A549 (cell line): ENCODE measurements around the gene OTOG. TPM values are rescaled to one million over a fixed set of nuclear protein-coding genes. Genes with fewer than 3 reads are reported as not detected.

Experiments used
- ATAC-seq, 2 experiments: fragments of 200-7000 bp in 1 of 2; fragments of >200 bp in 1 of 2; cut with Nextera tagmentation in 1 of 2; cut with Tn5 transposase in 1 of 2; 3 replicates each; pipeline versions ENCODE4 v1.8.0 to v1.9.1; 2018 to 2020; ENCODE audit warnings: mild to moderate bottlenecking in 1 of 2, moderate library complexity in 1 of 2
- CTCF ChIA-PET: fragments of 300-600 bp; sonication (Branson Sonifier 250); formaldehyde crosslinking; extraction: SDS; loops from one replicate; lab custom pipeline; 2021; ENCODE audit warnings: antibody characterized with exemption, inconsistent platforms; lab: Yijun Ruan, JAX
- POLR2A ChIA-PET: fragments of 350-600 bp; formaldehyde crosslinking; extraction: SDS; loops from one replicate; lab custom pipeline; 2021; ENCODE audit warnings: antibody characterized with exemption, inconsistent platforms; lab: Yijun Ruan, JAX
- DNase-seq, 2 experiments: peaks; one replicate each; pipeline versions ENCODE4 v3.0.0 to v3.0.0-alpha.2; 2011 to 2016; ENCODE audit warnings: low read depth in 1 of 2, low spot score in 1 of 2
- FAIRE-seq: peaks from 2 replicates; lab custom pipeline; 2011; peaks lifted over from hg19 to GRCh38; lab: Jason Lieb, UNC
- H3K27ac ChIP-seq, 2 experiments: fragments of >200 bp; sonication (Bioruptor Twin); formaldehyde crosslinking; 3 replicates each; pipeline ENCODE4 v1.5.1; 2016 to 2017
- H3K4me1 ChIP-seq: fragments of >200 bp; sonication (Bioruptor Twin); formaldehyde crosslinking; 3 replicates; pipeline ENCODE4 v1.6.1; 2016
- H3K4me2 ChIP-seq: fragments of >200 bp; sonication (Bioruptor Twin); formaldehyde crosslinking; 3 replicates; pipeline ENCODE4 v1.6.1; 2016
- H3K4me3 ChIP-seq: fragments of >200 bp; sonication (Bioruptor Twin); formaldehyde crosslinking; 3 replicates; pipeline ENCODE4 v1.5.1; 2016
- H3K9me3 ChIP-seq: fragments of >200 bp; sonication (Bioruptor Twin); formaldehyde crosslinking; 3 replicates; pipeline ENCODE4 v1.6.1; 2016
- ATOH8 ChIP-seq: fragments of 250-450 bp; sonication (Bioruptor Pico); IDR thresholded peaks from 2 replicates; pipeline ENCODE4 v1.5.0; 2020; ENCODE audit warnings: low read depth, mild to moderate bottlenecking, moderate library complexity
- BCL3 ChIP-seq: fragments of >200 bp; sonication (Bioruptor Twin); formaldehyde crosslinking; IDR thresholded peaks from 3 replicates; pipeline ENCODE4 v1.6.1; 2016
- CBX8 ChIP-seq: fragments of 200-600 bp; sonication (generic); IDR thresholded peaks from 2 replicates; pipeline ENCODE4 v1.6.1; 2016
- CHD2 ChIP-seq: fragments of 150-350 bp; IDR thresholded peaks from 2 replicates; pipeline ENCODE4 v1.6.1; 2014; ENCODE audit warnings: low read length; ENCODE audit not compliant: partially characterized antibody
- E2F6 ChIP-seq: IDR thresholded peaks from 2 replicates; pipeline ENCODE4 v1.6.1; 2012; ENCODE audit warnings: low read depth, borderline replicate concordance
- EHF ChIP-seq: fragments of 250-450 bp; sonication (Bioruptor Pico); IDR thresholded peaks from 2 replicates; pipeline ENCODE4 v1.5.0; 2020; ENCODE audit warnings: mild to moderate bottlenecking
- EHMT2 ChIP-seq: fragments of 200-600 bp; sonication (generic); IDR thresholded peaks from 2 replicates; pipeline ENCODE4 v1.6.1; 2016; ENCODE audit warnings: antibody characterized with exemption, low read depth, mild to moderate bottlenecking, moderate library complexity
- EP300 ChIP-seq, 2 experiments: fragments of >200 bp; sonication (Bioruptor Twin); formaldehyde crosslinking; IDR thresholded peaks; 2 replicates in 1 of 2; 3 replicates in 1 of 2; pipeline ENCODE4 v1.6.1; 2016 to 2017
- ESRRA ChIP-seq: fragments of 150-350 bp; IDR thresholded peaks from 2 replicates; pipeline ENCODE4 v1.6.1; 2014; ENCODE audit warnings: mild to moderate bottlenecking, low read length, borderline replicate concordance
- FOXS1 ChIP-seq: fragments of 250-450 bp; sonication (Bioruptor Pico); IDR thresholded peaks from 2 replicates; pipeline ENCODE4 v1.5.0; 2020; ENCODE audit warnings: mild to moderate bottlenecking, moderate library complexity
- HDAC2 ChIP-seq: fragments of 200-600 bp; sonication (generic); IDR thresholded peaks from 2 replicates; pipeline ENCODE4 v1.6.1; 2016
- HEYL ChIP-seq: fragments of 250-450 bp; sonication (Bioruptor Pico); IDR thresholded peaks from 2 replicates; pipeline ENCODE4 v1.8.0; 2021; ENCODE audit warnings: mild to moderate bottlenecking, moderate library complexity
- HOXA7 ChIP-seq: fragments of 250-450 bp; sonication (Bioruptor Pico); IDR thresholded peaks from 2 replicates; pipeline ENCODE4 v1.5.0; 2020; ENCODE audit warnings: mild to moderate bottlenecking, moderate library complexity
- HOXB13 ChIP-seq: fragments of 250-450 bp; sonication (Bioruptor Pico); IDR thresholded peaks from 2 replicates; pipeline ENCODE4 v1.5.0; 2020; ENCODE audit warnings: low read depth, mild to moderate bottlenecking, moderate library complexity
- HOXB5 ChIP-seq: fragments of 250-450 bp; sonication (Bioruptor Pico); IDR thresholded peaks from 2 replicates; pipeline ENCODE4 v1.5.0; 2020; ENCODE audit warnings: mild to moderate bottlenecking, moderate library complexity
- JUNB ChIP-seq: fragments of >200 bp; sonication (Bioruptor Twin); formaldehyde crosslinking; IDR thresholded peaks from 2 replicates; pipeline ENCODE4 v1.6.1; 2016
- KDM1A ChIP-seq: fragments of 200-600 bp; sonication (generic); IDR thresholded peaks from 2 replicates; pipeline ENCODE4 v1.6.1; 2016; ENCODE audit warnings: low read depth, mild to moderate bottlenecking
- MAFK ChIP-seq: fragments of 450-650 bp; IDR thresholded peaks from 2 replicates; pipeline ENCODE4 v1.6.1; 2014; ENCODE audit not compliant: partially characterized antibody
- NFE2L2 ChIP-seq: fragments of 150-350 bp; conservative IDR thresholded peaks from 2 replicates; pipeline ENCODE4 v1.6.1; 2014; ENCODE audit warnings: low read length
- PHF8 ChIP-seq: fragments of 200-600 bp; sonication (generic); IDR thresholded peaks from 2 replicates; pipeline ENCODE4 v1.6.1; 2016; ENCODE audit warnings: low read depth, mild to moderate bottlenecking, antibody characterized with exemption, moderate library complexity, borderline replicate concordance
- POLR2A ChIP-seq: IDR thresholded peaks from 2 replicates; pipeline ENCODE4 v1.6.1; 2012; ENCODE audit warnings: mild to moderate bottlenecking, low read length
- POLR2AphosphoS2 ChIP-seq: conservative IDR thresholded peaks from 2 replicates; pipeline ENCODE4 v1.6.1; 2012; ENCODE audit warnings: low read length, improper control_type of control experiment, inconsistent platforms
- RAD21 ChIP-seq, 2 experiments: fragments of >200 bp in 1 of 2; sonication (Bioruptor Twin) in 1 of 2; formaldehyde crosslinking in 1 of 2; IDR thresholded peaks in 1 of 2; conservative IDR thresholded peaks in 1 of 2; 2 replicates in 1 of 2; 3 replicates in 1 of 2; pipeline ENCODE4 v1.6.1; 2012 to 2018; ENCODE audit warnings: inconsistent platforms in 1 of 2
- RCOR1 ChIP-seq: fragments of 150-350 bp; IDR thresholded peaks from 2 replicates; pipeline ENCODE4 v1.6.1; 2014; ENCODE audit warnings: antibody characterized with exemption, low read length, low read depth
- RFX5 ChIP-seq: fragments of 450-650 bp; IDR thresholded peaks from 2 replicates; pipeline ENCODE4 v1.7.1; 2014; ENCODE audit warnings: antibody characterized with exemption, mild to moderate bottlenecking, moderate library complexity
- SREBF2 ChIP-seq: fragments of 450-650 bp; IDR thresholded peaks from 2 replicates; pipeline ENCODE4 v1.6.1; 2014; ENCODE audit warnings: mild to moderate bottlenecking, moderate library complexity
- TP53 ChIP-seq: fragments of 250-450 bp; sonication (Bioruptor Pico); IDR thresholded peaks from 2 replicates; pipeline ENCODE4 v1.5.0; 2021; ENCODE audit warnings: mild to moderate bottlenecking, moderate library complexity
- WGBS: methylation state at CpG from one replicate; pipeline ENCODE4 v1.1.6; 2017; ENCODE audit errors: missing lambda C conversion rate; 5-methylcytosine and 5-hydroxymethylcytosine counted together
- polyA plus RNA-seq, 4 experiments: library from polyadenylated mRNA; depleted of rRNA in 3 of 4; stranded (reverse); fragments of >200 nt; fragmentation: RNase III in 1 of 4; extraction: RNeasy Plus Mini Kit Qiagen cat#74134 plus additional on column Dnase treatment in 1 of 4; gene quantifications; 2 replicates in 3 of 4; 3 replicates in 1 of 4; pipeline ENCODE4 v1.2.3, GENCODE V29; 2011 to 2017

The OTOG gene
- polyA plus RNA-seq, 2 of the 4 experiments (the other 2 are of a cell fraction) = not detected

GRCh38 chr11:17640493-17641164 is 93.6 kb downstream of the OTOG start:
- H3K4me1 ChIP-seq = no peaks in the 10 kb centered on the region
- ChIA-PET POLR2A (no interaction called here), CTCF (no interaction called here)
- H3K9me3 ChIP-seq = no peaks in the 10 kb centered on the region
- no peak for FAIRE-seq
- H3K4me3 ChIP-seq = no peak overlapping the region
- no peak overlapping the region for H3K4me2 ChIP-seq
- 25% methylated on average over 17 of the region's 19 CpGs for WGBS
- TF ChIP-seq FOXS1 (CRISPR knock-in tag) (no peak), HOXB5 (no peak), EP300 (IDR thresholded peaks at IDR 0.05) (no peak), ATOH8 (CRISPR knock-in tag) (no peak), CBX8 (no peak), TP53 (CRISPR knock-in tag) (no peak), POLR2A (no peak), EHF (CRISPR knock-in tag) (no peak), JUNB (no peak), PHF8 (no peak), NFE2L2 (no peak), ESRRA (no peak), HOXA7 (no peak), SREBF2 (no peak)
- no peak; a peak in 1 of 6 replicates for ATAC-seq
- DNase-seq = no peak
- H3K27ac ChIP-seq = no peak overlapping the region

GRCh38 chr11:17641792-17642350 is 94.8 kb downstream of the OTOG start:
- 62% methylated on average over 8 of the region's 17 CpGs for WGBS
- TF ChIP-seq POLR2AphosphoS2 (no peak), HOXB5 (no peak)
- TF ChIP-seq, all 56 proteins: peak for 0
- POLR2A ChIA-PET = no interaction called here
- Histone ChIP-seq H3K4me3 (no peak overlapping the region), H3K27ac (no peak overlapping the region), H3K4me1 (no peaks in the 10 kb centered on the region), H3K9me3 (no peaks in the 10 kb centered on the region), H3K4me2 (no peak overlapping the region)
- no peak for ATAC-seq
- CTCF ChIA-PET = no interaction called here
- no peak for FAIRE-seq
- no peak for DNase-seq

- no peak for DNase-seq
- TF ChIP-seq PHF8 = no peak
- TF ChIP-seq RAD21 (conservative IDR thresholded peaks at IDR 0.05 in 1 of 2, IDR thresholded peaks at IDR 0.05 in 1 of 2) = no peak
- ATAC-seq = no peak
- CTCF ChIA-PET = no interaction called here
- no peak overlapping the region for H3K27ac ChIP-seq
- no peak for FAIRE-seq
- POLR2A ChIA-PET = no interaction called here
- H3K4me2 ChIP-seq = no peak overlapping the region
- no peaks in the 10 kb centered on the region for H3K9me3 ChIP-seq
- no peak overlapping the region for H3K4me3 ChIP-seq
- no peaks in the 10 kb centered on the region for H3K4me1 ChIP-seq
- WGBS = 59% methylated on average over 4 of the region's 4 CpGs
Measured at GRCh38 chr11:17642370-17642769, 95.3 kb downstream of the OTOG start.

- 31% methylated on average over 6 of the region's 6 CpGs for WGBS
- H3K4me1 ChIP-seq = no peaks in the 10 kb centered on the region
- DNase-seq (no peak), FAIRE-seq (no peak), ATAC-seq (no peak)
- ChIA-PET POLR2A (no interaction called here), CTCF (interaction anchor here (1.5 kb wide), 1 partner anchor 8 kb away, joined by 3 read pairs; no protein-coding TSS in a partner anchor)
- peaks cover 4% of the 10 kb centered on the region; the same call in 2 of the 3 replicates for H3K9me3 ChIP-seq
- H3K27ac ChIP-seq = no peak overlapping the region
- no peak for TF ChIP-seq HEYL (CRISPR knock-in tag)
- no peak for TF ChIP-seq ATOH8 (CRISPR knock-in tag)
- TF ChIP-seq E2F6 = no peak
- no peak for TF ChIP-seq EHMT2
- TF ChIP-seq HOXB13 (CRISPR knock-in tag) = no peak
- TF ChIP-seq TP53 (CRISPR knock-in tag) = no peak
- TF ChIP-seq CHD2 = no peak
- no peak for TF ChIP-seq KDM1A
- TF ChIP-seq RFX5 = no peak
- TF ChIP-seq BCL3 = no peak
- no peak for TF ChIP-seq MAFK
- no peak for TF ChIP-seq RCOR1
- no peak for TF ChIP-seq HOXA7
- TF ChIP-seq HDAC2 = no peak
- no peak for TF ChIP-seq EHF (CRISPR knock-in tag)
- TF ChIP-seq CBX8 = no peak
- no peak for TF ChIP-seq PHF8
- no peak overlapping the region for H3K4me3 ChIP-seq
- no peak overlapping the region for H3K4me2 ChIP-seq
Measured at GRCh38 chr11:17642980-17643379, 95.9 kb downstream of the OTOG start.
